Measurements from ENCODE around the gene SPC25. TPM values are rescaled to one million over a fixed set of nuclear protein-coding genes. Genes with fewer than 3 reads are reported as not detected.

Gene SPC25
- total and polyA plus RNA-seq, 9 of the 15 experiments (the other 6 are each of a cell fraction or from before 2014, with no cell fraction given), result 44.8 to 100 (median 75.0) TPM

- no peak for TF ChIP-seq ZBTB40 (IDR thresholded peaks at IDR 0.05)
- TF ChIP-seq ZBTB40 (CRISPR knock-in tag; IDR thresholded peaks at IDR 0.05), result no peak
- no peak for TF ChIP-seq ZFPM2 (CRISPR knock-in tag; IDR thresholded peaks at IDR 0.05)
- TF ChIP-seq MCM5 (IDR thresholded peaks at IDR 0.05; ENCODE audit: low read depth), result no peak
- TF ChIP-seq STAT6 (CRISPR knock-in tag; IDR thresholded peaks at IDR 0.05), result no peak
- no peak for TF ChIP-seq ZNF133 (CRISPR knock-in tag; IDR thresholded peaks at IDR 0.05)
- no peak for TF ChIP-seq CHD1 (IDR thresholded peaks at IDR 0.05; ENCODE audit: low read length)
- no peak for TF ChIP-seq ZKSCAN1 (IDR thresholded peaks at IDR 0.05; ENCODE audit: low read depth, low read length)
- TF ChIP-seq ZNF780A (CRISPR knock-in tag; IDR thresholded peaks at IDR 0.05), result no peak
- TF ChIP-seq CBX3 (IDR thresholded peaks at IDR 0.05; ENCODE audit: borderline replicate concordance in 1 of 2, low read length in 2 of 2), result no peak
- no peak for TF ChIP-seq ZBTB2 (IDR thresholded peaks at IDR 0.05)
Observed at GRCh38 chr2:168920504-168921157, 30.4 kb upstream of the SPC25 start (continued).

Measured in K562 (cell line).